ENCODE data around the gene FAM221A.
"Not testable (repeated sequence)": the region's sequence is repeated elsewhere in the genome, so short reads cannot be mapped to it uniquely, and the experiment has no call there.

The FAM221A gene

GRCh38 chr7:23709081-23709750, 29.2 kb downstream of the FAM221A start:
- DNase-seq: no peak

GRCh38 chr7:23710000-23710399, 30.0 kb downstream of the FAM221A start, which contains the start of gene STK31:
TSS of gene STK31 (plus strand) at chr7:23710219. CDS start at chr7:23710286, 67 bp downstream.
- DNase-seq: no peak

- peak; percentile 78 for DNase-seq
Measured at GRCh38 chr7:23712368-23713284, 32.6 kb downstream of the FAM221A start.

DNA sequence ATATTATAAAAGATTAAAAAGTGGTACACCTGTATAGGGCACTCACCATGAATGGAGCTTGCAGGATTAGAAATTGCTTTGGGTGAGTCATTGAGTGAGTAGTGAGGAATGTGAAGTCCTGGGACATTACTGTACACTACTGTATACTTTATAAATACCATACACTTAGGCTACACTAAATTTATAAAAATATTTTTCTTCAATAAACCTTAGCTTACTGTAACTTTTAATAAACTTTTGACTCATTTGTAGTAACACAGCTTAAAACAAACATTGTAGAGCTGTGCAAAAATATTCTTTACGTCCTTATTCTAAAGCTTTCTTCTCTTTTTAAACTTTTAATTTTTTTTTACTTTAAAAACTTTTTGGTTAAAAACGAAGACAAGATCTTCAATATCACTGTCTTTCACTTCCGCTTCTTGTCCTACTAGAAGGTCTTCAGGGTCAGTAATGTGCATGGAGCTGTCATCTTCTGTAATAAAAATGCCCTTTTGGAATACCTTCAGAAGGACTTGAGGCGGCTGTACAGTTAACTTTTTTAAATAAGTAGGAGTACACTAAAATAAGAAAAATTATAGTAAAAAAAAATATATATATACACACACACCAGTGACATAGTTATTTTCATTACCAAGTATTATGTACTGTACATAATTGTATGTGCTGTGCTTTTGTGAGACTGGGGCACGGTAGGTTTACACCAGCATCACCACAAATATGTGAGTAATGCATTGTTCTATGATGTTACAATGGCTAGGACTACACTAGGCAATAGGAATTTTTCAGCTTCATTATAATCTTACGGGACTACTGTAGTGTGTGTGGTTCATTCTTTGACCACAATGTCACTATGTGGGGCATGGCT, 33.5 kb downstream of the FAM221A start:
- no peak for DNase-seq

- no peak for DNase-seq
Measured at GRCh38 chr7:23714150-23714464, 34.1 kb downstream of the FAM221A start.

GRCh38 chr7:23714579-23714978, 34.6 kb downstream of the FAM221A start:
- DNase-seq: no peak

DNA sequence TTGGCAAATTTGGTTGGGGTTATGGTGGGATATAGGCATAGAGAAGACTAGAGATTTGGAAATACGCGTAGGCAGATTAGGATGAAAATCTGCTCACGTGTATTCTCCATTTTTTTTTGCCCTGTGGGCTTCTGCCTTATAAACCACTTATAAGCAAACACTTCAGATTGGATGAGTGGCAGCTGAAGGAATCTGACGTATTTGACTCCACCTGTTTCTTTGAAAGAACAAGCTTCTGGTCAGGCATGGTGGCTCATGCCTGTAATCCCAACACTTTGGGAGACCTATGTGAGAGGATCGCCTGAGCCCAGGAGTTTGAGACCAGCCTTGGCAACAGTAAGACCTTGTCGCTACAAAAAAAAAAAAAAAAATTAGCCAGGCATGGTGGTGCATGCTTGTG, 35.1 kb downstream of the FAM221A start:
- DNase-seq: no peak

- DNase-seq: no peak
Measured at GRCh38 chr7:23717788-23718187, 37.8 kb downstream of the FAM221A start.

DNA sequence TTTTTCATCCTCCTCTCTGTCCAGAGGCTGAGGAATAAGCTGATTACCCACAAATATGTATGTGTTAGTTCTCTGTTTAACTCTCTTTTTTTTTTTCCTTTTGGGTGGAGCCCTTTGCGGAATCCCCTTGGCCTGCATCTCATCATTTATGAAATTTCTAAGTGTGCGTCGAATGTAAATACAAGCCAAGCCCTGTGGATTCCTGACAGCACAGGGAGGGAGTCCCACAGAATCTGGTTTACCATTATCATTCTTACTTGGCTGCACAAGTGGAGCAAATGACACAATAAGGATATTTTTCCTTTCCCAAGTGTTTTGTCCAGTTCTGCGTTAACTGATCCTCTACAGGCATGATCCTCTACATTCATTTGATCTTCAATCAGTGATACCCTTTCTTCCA, 41.5 kb downstream of the FAM221A start:
- DNase-seq: no peak

DNA sequence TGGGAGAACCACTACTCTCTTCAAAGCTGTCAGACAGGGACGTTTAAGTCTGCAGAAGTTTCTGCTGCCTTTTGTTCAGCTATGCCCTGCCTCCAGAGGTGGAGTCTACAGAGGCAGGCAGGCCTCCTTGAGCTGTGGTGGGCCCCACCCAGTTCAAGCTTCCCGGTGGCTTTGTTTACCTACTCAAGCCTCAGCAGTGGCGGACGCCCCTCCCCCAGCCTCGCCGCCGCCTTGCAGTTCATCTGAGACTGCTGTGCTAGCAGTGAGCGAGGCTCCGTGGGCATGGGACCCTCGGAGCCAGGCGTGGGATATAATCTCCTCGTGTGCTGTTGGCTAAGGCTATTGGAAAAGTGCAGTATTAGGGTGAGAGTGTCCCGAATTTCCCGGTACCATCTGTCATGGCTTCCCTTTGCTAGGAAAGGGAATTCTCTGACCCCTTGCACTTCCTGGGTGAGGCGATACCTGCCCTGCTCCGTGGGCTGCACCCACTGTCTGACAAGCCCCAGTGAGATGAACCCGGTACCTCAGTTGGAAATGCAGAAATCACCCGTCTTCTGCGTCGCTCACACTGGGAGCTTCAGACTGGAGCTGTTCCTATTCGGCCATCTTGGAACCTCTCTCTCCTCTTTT, 42.7 kb downstream of the FAM221A start:
- DNase-seq: not testable (repeated sequence)

DNA sequence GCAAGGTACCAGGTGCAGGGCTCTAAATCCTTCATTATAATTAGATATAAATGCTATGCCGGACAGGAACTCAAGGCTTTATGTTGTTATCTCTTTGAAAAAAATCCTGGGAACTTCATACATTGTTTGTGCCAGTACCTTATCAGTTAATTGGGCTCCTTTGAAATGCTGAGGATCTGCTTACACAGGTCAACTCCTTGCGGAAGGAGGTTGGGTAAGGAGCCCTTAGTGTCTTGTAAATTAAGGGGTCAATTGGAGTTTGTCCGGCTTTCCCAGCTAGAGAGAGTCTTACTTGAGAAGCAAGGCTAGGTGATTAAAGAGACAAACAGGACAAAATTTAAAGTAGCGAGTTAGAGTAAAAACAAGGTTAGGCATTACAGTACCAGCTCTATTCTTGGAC, 44.1 kb downstream of the FAM221A start:
- not testable (repeated sequence) for DNase-seq

DNA sequence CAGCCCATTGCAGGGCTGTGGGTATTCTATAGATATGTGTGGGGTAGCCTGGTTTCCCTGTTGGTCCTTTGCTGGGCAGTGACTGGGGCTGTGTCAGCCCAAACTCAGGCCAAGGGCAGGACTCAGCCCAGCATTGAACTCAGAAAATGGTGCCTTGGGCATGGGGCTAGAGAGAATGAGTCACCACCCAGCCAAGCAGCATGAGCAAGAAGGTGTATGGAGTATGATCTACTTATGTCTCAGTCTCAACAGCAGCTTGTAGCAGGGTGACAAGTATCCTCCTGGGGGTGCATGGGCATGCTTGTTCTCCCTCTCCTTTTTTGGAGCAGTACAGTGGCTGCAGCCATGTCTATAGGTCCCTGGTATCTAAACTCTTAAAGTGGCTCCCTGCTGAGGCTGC, 62.1 kb downstream of the FAM221A start:
- no peak for DNase-seq

- DNase-seq: no peak
Measured at GRCh38 chr7:23743226-23743625, 63.2 kb downstream of the FAM221A start.

DNA sequence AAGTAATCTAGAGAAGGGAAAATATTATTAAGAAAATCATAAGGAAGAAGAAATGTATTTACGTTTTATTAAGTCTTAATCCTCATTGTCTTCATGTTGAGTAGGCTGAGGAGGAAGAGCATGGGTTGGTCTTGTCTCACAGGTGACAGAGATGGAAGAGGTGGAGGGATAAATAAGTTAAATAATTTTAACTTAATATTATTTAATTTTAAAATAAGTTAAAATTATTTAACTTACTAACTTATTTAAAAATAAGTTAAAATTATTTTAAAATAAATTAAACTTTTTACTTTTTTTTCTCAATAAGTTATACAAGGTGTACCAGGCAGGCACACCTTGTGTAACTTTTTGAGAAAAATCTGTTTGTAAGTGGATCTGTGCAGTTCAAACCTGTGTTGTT, 66.6 kb downstream of the FAM221A start:
- no peak for DNase-seq

DNA sequence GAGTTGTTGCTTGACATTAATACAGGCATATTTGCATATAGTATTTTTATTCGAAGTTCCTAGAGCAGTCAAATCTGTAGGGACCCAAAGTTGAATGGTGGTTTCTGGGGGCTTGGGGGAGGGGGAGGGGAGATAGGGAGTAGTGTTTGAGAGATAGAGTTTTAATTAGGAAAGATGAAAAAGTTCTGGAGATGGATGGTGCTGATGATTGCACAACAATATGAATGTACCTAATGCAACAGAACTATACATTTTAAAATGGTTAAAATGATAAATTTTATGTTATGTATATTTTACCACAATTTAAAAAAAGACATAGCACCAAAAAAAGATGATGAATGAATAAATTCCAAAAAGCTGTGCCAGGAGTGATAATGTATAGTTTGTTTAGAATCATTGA, 71.9 kb downstream of the FAM221A start:
- DNase-seq: no peak
